ENCODE data around the gene KRT16.

DNA sequence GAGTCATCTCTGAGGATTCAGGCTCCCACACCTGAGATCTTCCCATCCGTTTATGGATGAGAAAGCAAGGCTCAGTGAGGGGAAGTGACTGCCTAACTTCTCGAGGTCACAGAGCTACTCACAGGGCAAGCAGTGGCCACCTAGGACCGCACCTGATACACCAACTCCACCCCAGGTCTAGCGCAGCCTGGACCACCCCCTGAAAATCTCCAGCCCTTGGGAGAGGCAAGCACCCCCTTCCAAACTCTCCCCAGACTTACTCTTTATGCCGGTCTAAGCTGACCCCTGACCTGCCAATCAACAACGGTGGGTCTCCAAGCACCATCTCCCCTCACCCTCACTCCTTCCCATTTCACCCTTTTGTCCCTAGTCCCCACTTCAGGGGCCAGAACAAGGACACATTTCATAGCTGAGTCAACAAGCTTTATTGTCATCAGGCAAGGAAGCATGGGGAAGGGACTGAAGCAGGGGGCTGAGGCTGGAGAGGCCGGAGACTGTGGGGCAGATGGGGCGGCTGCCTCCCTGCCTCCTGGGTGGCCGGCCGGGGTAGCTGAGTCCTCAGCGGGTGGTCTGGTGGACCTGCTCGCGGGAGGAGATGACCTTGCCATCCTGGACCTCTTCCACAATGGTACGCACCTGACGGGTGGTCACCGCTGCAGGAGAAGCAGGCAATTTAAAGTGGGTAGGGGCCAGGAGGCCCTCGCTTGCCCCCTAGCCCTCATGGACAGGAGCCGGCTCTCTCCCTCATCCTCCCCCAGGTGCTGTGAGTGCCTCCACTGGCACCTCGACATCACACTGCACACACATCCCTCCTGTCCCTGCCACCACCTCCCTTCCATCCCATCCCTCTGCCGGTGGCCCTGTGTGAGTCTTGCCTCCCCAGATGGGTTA lies 6.7 kb upstream of the KRT16 start:
- TF ChIP-seq, protein P1, sequence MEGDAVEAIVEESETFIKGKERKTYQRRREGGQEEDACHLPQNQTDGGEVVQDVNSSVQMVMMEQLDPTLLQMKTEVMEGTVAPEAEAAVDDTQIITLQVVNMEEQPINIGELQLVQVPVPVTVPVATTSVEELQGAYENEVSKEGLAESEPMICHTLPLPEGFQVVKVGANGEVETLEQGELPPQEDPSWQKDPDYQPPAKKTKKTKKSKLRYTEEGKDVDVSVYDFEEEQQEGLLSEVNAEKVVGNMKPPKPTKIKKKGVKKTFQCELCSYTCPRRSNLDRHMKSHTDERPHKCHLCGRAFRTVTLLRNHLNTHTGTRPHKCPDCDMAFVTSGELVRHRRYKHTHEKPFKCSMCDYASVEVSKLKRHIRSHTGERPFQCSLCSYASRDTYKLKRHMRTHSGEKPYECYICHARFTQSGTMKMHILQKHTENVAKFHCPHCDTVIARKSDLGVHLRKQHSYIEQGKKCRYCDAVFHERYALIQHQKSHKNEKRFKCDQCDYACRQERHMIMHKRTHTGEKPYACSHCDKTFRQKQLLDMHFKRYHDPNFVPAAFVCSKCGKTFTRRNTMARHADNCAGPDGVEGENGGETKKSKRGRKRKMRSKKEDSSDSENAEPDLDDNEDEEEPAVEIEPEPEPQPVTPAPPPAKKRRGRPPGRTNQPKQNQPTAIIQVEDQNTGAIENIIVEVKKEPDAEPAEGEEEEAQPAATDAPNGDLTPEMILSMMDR (IDR thresholded peaks at IDR 0.05; ENCODE audit: low read length) = no peak
- TF ChIP-seq EZH2phosphoT487 (IDR thresholded peaks at IDR 0.05; ENCODE audit: low read length) = no peak

Data from MM.1S (cell line).